NCI-H1417 (cell line): ENCODE results near the gene CHRNB1.

Experiments
- DNase-seq, 3 experiments: peaks; one replicate each; lab custom pipeline; 2025; lab: John Stamatoyannopoulos, UW

CHRNB1 gene

GRCh38 chr17:7484067-7484918, 39.4 kb downstream of the CHRNB1 start, which contains the start of gene POLR2A:
Gene POLR2A (plus strand): TSS chr17:7484366.
- peak; percentile 91 to 97 (median 93) for DNase-seq

GRCh38 chr17:7484919-7485377, 40.1 kb downstream of the CHRNB1 start:
- no peak for DNase-seq

GRCh38 chr17:7486181-7486580, 41.3 kb downstream of the CHRNB1 start:
- no peak for DNase-seq

- no peak for DNase-seq
Observed at GRCh38 chr17:7490144-7490543, 45.3 kb downstream of the CHRNB1 start.

GRCh38 chr17:7491583-7491982, 46.7 kb downstream of the CHRNB1 start:
- DNase-seq = no peak

GRCh38 chr17:7493941-7494340, 49.1 kb downstream of the CHRNB1 start:
- DNase-seq = no peak

- no peak for DNase-seq
Observed at GRCh38 chr17:7495906-7496434, 51.1 kb downstream of the CHRNB1 start.

- DNase-seq = no peak
Observed at GRCh38 chr17:7496470-7497183, 51.8 kb downstream of the CHRNB1 start.

- no peak for DNase-seq
Observed at GRCh38 chr17:7497228-7497627, 52.4 kb downstream of the CHRNB1 start.

GRCh38 chr17:7497636-7498035, 52.8 kb downstream of the CHRNB1 start:
- DNase-seq = no peak

- no peak for DNase-seq
Observed at GRCh38 chr17:7499161-7499560, 54.3 kb downstream of the CHRNB1 start.

- DNase-seq = no peak
Observed at GRCh38 chr17:7501729-7502128, 56.9 kb downstream of the CHRNB1 start.

GRCh38 chr17:7502171-7502847, 57.4 kb downstream of the CHRNB1 start:
- no peak for DNase-seq

GRCh38 chr17:7502987-7503386, 58.1 kb downstream of the CHRNB1 start:
- peak in 1 of 3 experiments; percentile 1 for DNase-seq

GRCh38 chr17:7503521-7503920, 58.7 kb downstream of the CHRNB1 start:
- DNase-seq = no peak
